NCI-H82 treated with DMSO at 0.1 percent for 48 hours (cell line): Measurements from ENCODE around the gene MAP3K9.

Experiments
- DNase-seq: peaks from one replicate; lab custom pipeline; 2025; ENCODE audit not compliant: unreplicated experiment; lab: John Stamatoyannopoulos, UW

Gene MAP3K9

DNA sequence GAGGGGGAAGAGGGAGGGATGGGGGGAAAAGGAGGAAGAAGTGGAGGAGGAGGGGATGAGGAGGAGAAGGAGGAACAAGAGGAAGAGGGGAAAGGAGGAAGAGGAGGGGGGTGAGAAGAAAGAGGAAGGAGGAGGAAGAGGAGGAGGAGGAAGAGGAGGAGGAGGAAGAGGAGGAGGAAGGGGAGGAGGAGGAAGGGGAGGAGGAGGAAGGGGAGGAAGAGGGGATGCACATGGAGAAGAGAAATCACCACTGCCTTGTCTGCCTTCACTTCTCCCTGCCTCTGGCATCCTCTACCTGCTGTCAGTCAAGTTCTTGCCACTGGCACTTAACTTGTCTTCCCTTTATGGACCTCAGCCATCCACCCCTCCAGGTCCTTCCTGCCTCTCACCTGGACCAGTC, 107.7 kb downstream of the MAP3K9 start:
- no peak for DNase-seq

DNA sequence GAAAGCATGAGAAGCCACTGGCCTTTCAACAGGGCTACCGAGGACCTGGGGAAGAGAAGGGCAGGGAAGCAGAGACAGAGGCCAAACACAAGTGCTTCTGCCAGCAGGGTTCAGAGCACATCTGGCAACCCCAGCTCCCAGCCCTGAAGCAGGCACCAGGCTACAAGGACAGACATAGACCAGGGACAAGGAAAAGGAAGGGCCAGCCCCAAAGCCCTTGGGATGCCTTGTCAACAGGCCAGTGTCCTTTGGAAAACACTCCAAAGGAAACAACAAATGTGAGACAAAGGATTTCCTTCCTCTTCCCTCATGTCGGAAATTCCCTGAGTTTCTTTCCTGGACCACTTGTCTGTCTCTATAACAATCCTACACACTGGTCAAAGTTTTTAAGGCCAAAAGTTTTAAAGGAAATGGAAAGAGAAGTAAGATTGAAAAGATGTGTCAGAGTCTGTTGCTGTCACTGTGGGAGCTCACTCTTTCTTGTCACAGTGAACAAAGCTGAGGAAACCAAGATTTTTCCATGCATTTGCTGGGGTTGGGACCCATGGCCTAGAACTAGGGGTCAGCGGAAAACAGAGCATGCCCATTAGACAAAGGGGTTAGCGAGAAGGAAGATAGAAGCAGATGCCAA, 108.2 kb downstream of the MAP3K9 start:
- no peak for DNase-seq

- no peak for DNase-seq
These were observed 109.7 kb downstream of the MAP3K9 start for GRCh38 chr14:70699646-70700045.

DNA sequence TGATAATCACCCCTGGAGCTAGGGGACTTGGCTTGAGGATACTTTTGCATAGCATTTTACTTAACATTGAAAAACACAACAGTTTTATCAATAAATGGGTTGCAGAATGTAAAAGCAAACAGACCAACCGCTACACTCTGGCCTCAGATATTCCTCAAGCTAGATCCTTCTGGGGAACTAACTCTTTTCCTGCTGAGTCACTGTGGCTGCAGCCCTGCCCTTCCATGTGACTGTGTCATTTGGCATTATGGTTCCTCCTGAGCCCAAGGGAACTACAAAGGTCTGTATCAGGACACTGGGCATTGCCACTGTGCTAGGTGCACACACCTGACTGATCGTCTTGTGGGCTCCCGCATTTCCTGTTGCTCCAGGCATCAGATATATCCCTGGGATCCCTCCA, 111.0 kb downstream of the MAP3K9 start:
- no peak for DNase-seq

DNA sequence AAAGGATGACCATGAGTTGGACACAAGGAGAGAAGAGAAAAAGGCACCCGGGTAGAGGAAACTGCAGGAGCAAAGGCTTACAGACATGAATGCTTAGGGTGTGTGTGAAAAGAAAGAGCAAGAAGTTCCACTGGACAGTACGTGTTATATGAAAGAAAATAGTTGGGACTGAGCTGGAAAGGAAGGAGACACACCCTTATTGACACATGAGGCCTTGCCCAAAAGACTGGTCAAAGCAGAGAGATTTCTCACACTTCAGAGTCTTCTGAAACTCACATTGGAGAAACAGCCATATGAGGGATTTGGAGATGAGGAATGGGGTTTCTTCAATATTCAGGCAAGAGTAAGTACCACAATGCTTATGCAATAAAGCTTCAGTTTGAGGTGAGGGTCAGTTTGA, 111.6 kb downstream of the MAP3K9 start:
- no peak for DNase-seq

GRCh38 chr14:70696026-70696425, 113.3 kb downstream of the MAP3K9 start:
- no peak for DNase-seq

DNA sequence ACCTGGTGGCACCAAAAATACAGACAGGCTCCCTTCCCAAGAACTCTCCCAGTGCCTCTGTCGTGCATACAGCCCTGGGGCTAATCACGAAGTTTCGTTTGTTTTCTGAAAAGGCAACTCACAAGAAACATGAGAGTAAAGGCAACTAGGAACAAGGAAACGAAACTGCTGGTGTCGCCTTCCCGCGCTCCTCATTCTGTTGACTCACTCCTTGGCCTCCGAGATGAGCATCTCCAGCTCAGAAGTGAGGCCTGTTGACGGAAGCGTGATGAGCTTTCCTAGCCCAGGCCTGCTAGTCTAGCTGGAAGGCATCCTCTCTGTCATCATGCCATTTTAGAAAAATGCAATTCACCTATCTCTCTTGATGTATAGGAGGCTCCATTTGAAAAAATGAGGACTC, 117.1 kb downstream of the MAP3K9 start:
- no peak for DNase-seq

- peak; percentile 95 for DNase-seq
These were observed 123.7 kb downstream of the MAP3K9 start for GRCh38 chr14:70685474-70686197.

- no peak for DNase-seq
These were observed 125.3 kb downstream of the MAP3K9 start for GRCh38 chr14:70683983-70684382.

- no peak for DNase-seq
These were observed 128.6 kb downstream of the MAP3K9 start for GRCh38 chr14:70680748-70681147.

DNA sequence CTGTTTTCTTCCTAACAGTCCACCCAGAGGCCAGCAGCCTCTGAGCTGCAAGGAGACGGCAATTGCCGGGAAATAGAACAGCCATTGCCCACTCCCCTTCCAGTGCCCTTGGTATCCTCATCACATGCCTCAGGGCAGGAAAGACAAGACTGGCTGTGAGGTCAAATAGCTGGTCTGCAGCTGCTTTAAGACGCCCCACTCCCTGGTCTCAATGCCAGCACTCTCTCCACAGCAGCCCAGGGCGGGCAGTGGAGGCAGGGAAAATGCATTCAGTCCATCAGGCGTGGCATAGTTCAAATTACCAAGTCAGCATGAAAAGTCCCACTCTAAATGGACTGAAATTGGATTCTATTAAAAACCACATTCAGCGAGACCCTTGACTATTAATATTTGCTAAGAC, 132.0 kb downstream of the MAP3K9 start:
- no peak for DNase-seq
